Fibroblast of lung (primary cell): ENCODE results near the gene AGBL4.

Source experiments
- EZH2 ChIP-seq: IDR thresholded peaks from 2 replicates; pipeline ENCODE4 v1.5.1; 2012; ENCODE audit warnings: low read length, control low read depth, mild to moderate bottlenecking; ENCODE audit errors: missing control alignments
- TF ChIP-seq, protein P1 (sequence below), 2 donors: IDR thresholded peaks in 1 of 2; conservative IDR thresholded peaks in 1 of 2; 1 replicate in 1 of 2; 2 replicates in 1 of 2; pipeline ENCODE4 v1.5.1; 2011 to 2012; ENCODE audit warnings: low read length in 2 of 2, control low read depth in 1 of 2, inconsistent platforms in 1 of 2, low read depth in 1 of 2, mild to moderate bottlenecking in 1 of 2

DNA sequence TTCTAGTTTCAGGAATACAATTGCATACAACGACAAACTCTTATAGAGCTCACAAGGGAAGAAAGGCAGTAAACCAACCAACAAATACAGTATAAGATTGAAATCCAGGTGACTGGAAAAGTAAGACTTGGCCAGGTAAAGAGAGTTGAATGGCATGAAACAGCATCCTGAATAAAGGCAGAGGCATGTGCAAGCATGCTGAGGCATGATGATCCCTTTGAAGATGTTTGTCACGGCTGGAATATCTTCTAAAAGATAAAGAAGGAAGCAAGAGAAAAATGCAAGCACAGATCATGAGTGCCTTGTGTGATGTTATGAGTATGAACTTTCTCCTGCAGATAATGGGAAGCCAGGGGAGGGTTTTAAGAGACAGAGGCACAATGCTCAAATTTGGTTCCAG lies 1468.5 kb downstream of the AGBL4 start:
- no peak for TF ChIP-seq EZH2
- TF ChIP-seq, protein P1, sequence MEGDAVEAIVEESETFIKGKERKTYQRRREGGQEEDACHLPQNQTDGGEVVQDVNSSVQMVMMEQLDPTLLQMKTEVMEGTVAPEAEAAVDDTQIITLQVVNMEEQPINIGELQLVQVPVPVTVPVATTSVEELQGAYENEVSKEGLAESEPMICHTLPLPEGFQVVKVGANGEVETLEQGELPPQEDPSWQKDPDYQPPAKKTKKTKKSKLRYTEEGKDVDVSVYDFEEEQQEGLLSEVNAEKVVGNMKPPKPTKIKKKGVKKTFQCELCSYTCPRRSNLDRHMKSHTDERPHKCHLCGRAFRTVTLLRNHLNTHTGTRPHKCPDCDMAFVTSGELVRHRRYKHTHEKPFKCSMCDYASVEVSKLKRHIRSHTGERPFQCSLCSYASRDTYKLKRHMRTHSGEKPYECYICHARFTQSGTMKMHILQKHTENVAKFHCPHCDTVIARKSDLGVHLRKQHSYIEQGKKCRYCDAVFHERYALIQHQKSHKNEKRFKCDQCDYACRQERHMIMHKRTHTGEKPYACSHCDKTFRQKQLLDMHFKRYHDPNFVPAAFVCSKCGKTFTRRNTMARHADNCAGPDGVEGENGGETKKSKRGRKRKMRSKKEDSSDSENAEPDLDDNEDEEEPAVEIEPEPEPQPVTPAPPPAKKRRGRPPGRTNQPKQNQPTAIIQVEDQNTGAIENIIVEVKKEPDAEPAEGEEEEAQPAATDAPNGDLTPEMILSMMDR (conservative IDR thresholded peaks at IDR 0.05 in 1 of 2, IDR thresholded peaks at IDR 0.05 in 1 of 2; ENCODE audit: low read depth in 1 of 2, low read length in 2 of 2) = no peak
